Thyroid gland (tissue), 4 donors: ENCODE measurements around the gene EPB41L5.
"Not testable (repeated sequence)": the region's sequence is repeated elsewhere in the genome, so short reads cannot be mapped to it uniquely, and the experiment has no call there.

ENCODE experiments used
- CTCF ChIP-seq, 6 experiments: fragments of 200-600 bp in 3 of 6; fragments of 450-650 bp in 3 of 6; sonication (generic) in 3 of 6; IDR thresholded peaks; one replicate each; pipeline ENCODE4 v1.5.1; 2016 to 2019; ENCODE audit warnings: antibody characterized with exemption in 6 of 6, mild to moderate bottlenecking in 2 of 6, inconsistent platforms in 1 of 6, moderate library complexity in 1 of 6
- POLR2A ChIP-seq, 2 donors: fragments of 450-650 bp; IDR thresholded peaks; one replicate each; pipeline ENCODE4 v1.6.1; 2017; ENCODE audit warnings: antibody characterized with exemption in 2 of 2, mild to moderate bottlenecking in 2 of 2, moderate library complexity in 1 of 2

- TF ChIP-seq CTCF, POLR2A (IDR thresholded peaks at IDR 0.05): not testable (repeated sequence)
These were observed 9.6 kb downstream of the EPB41L5 start for GRCh38 chr2:120022505-120022904.
